Measurements from ENCODE around the gene GANAB.
"Not testable (repeated sequence)": the region's sequence is repeated elsewhere in the genome, so short reads cannot be mapped to it uniquely, and the experiment has no call there.

The GANAB gene

DNA sequence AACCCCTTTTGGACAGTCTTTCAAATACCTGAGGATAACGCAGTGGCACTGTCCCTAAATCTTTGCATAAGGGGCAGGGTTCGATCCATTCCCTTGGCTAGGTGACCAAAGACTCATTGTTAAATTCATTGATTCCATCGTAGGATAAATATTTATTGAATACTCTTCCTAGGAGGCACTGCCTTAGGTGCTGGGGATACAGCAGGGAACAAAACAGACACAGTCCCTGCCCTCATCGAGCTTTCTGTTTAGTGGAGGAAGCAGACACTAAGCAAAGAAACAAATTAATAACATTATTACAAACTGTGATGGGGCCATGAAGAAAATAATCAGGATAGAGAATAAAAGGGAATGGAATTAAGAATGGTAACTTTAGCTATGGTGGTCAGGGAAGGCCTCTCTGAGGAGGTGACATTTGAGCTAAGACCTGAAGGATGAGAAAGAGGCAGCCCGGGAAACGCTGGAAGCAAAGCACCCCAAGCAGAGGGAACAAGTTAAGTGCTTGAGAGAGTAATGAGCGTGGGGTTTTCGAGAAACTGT is 25.3 kb downstream of the GANAB start:
- no peak for DNase-seq (ENCODE audit: extremely low spot score)
- TF ChIP-seq SP1 (IDR thresholded peaks at IDR 0.05), result no peak
- TF ChIP-seq FOXA1 (IDR thresholded peaks at IDR 0.05), result no peak
- no peak for TF ChIP-seq SUZ12 (IDR thresholded peaks at IDR 0.05)
- no peak for TF ChIP-seq FOXM1 (IDR thresholded peaks at IDR 0.05; ENCODE audit: borderline replicate concordance)
- TF ChIP-seq LEF1 (IDR thresholded peaks at IDR 0.05; ENCODE audit: borderline replicate concordance), result no peak
- TF ChIP-seq ELF4 (IDR thresholded peaks at IDR 0.05), result no peak
- no peak for TF ChIP-seq NFRKB (IDR thresholded peaks at IDR 0.05)
- TF ChIP-seq HDGF (IDR thresholded peaks at IDR 0.05; ENCODE audit: borderline replicate concordance), result no peak
- no peak for TF ChIP-seq BHLHE40 (IDR thresholded peaks at IDR 0.05; ENCODE audit: borderline replicate concordance)
- no peak for TF ChIP-seq TARDBP (IDR thresholded peaks at IDR 0.05)
- no peak for TF ChIP-seq ARNT (IDR thresholded peaks at IDR 0.05)
- TF ChIP-seq CTBP1 (IDR thresholded peaks at IDR 0.05; ENCODE audit: borderline replicate concordance), result no peak
- TF ChIP-seq, protein P1, sequence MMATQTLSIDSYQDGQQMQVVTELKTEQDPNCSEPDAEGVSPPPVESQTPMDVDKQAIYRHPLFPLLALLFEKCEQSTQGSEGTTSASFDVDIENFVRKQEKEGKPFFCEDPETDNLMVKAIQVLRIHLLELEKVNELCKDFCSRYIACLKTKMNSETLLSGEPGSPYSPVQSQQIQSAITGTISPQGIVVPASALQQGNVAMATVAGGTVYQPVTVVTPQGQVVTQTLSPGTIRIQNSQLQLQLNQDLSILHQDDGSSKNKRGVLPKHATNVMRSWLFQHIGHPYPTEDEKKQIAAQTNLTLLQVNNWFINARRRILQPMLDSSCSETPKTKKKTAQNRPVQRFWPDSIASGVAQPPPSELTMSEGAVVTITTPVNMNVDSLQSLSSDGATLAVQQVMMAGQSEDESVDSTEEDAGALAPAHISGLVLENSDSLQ (IDR thresholded peaks at IDR 0.05), result no peak
- no peak for TF ChIP-seq FOXK2 (IDR thresholded peaks at IDR 0.05)
- no peak for TF ChIP-seq ZNF384 (IDR thresholded peaks at IDR 0.05)
- no peak for TF ChIP-seq L3MBTL2 (conservative IDR thresholded peaks at IDR 0.05)
- ChIA-PET CTCF (interaction anchor here (1.2 kb wide), 1 partner anchor 9 kb away, joined by 7 read pairs; no protein-coding TSS in a partner anchor), POLR2A (interaction anchor here (0.6 to 4.6 kb wide), 17 partner anchors 9 to 220 kb away, joined by 3 to 61 read pairs (median 5); partner anchors contain the start of genes C11orf98, CSKMT, EEF1G and GANAB)

DNA sequence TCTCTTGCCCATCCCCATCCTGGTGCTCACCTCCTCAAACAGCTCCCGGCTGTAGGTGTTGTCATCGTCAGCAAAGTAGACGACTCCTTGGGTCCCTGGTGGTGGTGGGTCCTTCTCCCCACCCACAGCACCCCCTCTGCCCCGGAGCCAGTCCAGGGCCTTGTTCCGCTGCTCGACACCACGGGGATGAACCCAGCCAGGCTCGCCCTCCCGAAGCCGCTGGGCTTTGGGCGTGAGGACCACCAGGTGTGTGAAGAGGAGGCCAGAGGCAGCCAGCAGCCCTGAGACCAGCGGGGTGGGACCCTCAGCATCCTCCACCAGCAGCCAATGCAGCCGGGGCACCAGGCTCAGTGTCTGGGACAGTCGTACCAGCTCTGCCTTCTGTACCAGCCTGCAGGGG is 29.5 kb downstream of the GANAB start:
- not testable (repeated sequence) for DNase-seq (ENCODE audit: extremely low spot score)
- ChIA-PET CTCF (interaction anchor here (0.6 kb wide), 1 partner anchor 15 kb away, joined by 4 read pairs; the partner anchor contains the start of gene MTA2), POLR2A (interaction anchor here (3.6 kb wide), 1 partner anchor 25 kb away, joined by 19 read pairs; the partner anchor contains the start of gene TUT1)

DNA sequence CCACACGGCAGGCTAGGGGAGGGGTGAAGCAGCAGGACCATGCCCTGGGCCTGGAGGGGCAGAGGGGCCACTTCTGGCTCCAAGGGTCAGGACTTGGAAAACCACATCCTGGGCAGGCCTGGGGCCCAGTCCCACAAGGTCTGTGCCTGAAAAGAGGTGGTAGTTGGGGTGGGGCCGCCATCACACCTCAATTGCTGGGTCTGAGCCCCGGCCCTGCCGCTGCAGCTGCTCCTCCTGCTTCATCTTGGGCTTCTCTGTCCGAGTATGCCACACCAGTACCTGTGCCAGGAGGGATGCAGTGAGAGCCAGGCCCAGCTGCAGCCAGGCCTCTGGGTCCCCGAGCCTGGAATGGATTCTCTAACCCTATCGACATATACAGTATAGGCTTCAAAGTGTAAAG is 30.9 kb downstream of the GANAB start:
- TF ChIP-seq NFRKB (IDR thresholded peaks at IDR 0.05), result no peak
- no peak for TF ChIP-seq TARDBP (IDR thresholded peaks at IDR 0.05)
- no peak for TF ChIP-seq SUZ12 (IDR thresholded peaks at IDR 0.05)
- no peak for TF ChIP-seq ARNT (IDR thresholded peaks at IDR 0.05)
- no peak for TF ChIP-seq SP1 (IDR thresholded peaks at IDR 0.05)
- DNase-seq (ENCODE audit: extremely low spot score), result no peak
- ChIA-PET POLR2A (interaction anchor here (1.0 to 2.1 kb wide), 3 partner anchors 24 to 56 kb away, joined by 4 to 6 read pairs (median 5); partner anchors contain the start of genes INTS5, LBHD1, TUT1 and UQCC3), CTCF (no interaction called here)

DNA sequence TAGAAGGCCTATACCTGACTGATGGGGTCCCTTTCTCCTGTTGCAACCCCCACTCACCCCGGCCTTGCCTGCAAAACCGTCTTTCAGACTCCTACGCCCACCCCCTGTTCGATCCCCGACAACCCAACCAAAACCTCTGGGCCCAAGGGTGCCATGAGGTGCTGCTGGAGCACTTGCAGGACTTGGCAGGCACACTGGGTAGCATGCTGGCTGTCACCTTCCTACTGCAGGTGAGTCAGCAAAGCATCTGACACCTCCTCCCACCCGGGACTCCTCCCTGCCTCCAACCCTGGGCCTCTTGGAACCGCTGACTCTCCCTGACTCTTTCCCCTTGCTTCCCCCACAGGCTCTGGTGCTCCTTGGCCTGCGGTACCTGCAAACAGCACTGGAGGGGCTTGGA is 32.1 kb downstream of the GANAB start:
- ChIA-PET POLR2A (interaction anchor here (2.1 kb wide), 1 partner anchor 23 kb away, joined by 6 read pairs; the partner anchor contains the start of gene TUT1), CTCF (no interaction called here)
- no peak for DNase-seq (ENCODE audit: extremely low spot score)
- TF ChIP-seq, protein P1 (IDR thresholded peaks at IDR 0.05), result no peak
- no peak for TF ChIP-seq HDGF (IDR thresholded peaks at IDR 0.05; ENCODE audit: borderline replicate concordance)
- no peak for TF ChIP-seq ARNT (IDR thresholded peaks at IDR 0.05)
- TF ChIP-seq FOXK2 (IDR thresholded peaks at IDR 0.05), result no peak
- no peak for TF ChIP-seq BHLHE40 (IDR thresholded peaks at IDR 0.05; ENCODE audit: borderline replicate concordance)

DNA sequence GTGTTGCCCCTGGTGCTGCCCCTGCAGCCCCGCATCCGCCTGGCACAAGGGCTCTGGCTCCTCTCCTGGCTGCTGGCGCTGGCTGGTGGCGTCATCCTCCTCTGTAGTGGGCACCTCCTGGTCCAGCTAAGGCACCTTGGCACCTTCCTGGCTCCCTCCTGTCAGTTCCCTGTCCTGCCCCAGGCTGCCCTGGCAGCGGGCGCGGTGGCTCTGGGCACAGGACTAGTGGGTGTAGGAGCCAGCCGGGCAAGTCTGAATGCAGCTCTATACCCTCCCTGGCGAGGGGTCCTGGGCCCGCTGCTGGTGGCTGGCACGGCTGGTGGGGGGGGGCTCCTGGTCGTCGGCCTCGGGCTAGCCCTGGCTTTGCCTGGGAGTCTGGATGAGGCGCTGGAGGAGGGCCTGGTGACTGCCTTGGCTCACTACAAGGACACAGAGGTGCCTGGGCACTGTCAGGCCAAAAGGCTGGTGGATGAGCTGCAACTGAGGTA is 33.1 kb downstream of the GANAB start:
- CTCF ChIA-PET, result interaction anchor here (0.8 kb wide), 1 partner anchor 9 kb away, joined by 3 read pairs; no protein-coding TSS in a partner anchor
- DNase-seq (ENCODE audit: extremely low spot score), result no peak
- POLR2A ChIA-PET, result interaction anchor here (1.0 to 3.0 kb wide), 3 partner anchors 9 to 21 kb away, joined by 4 to 21 read pairs (median 4); partner anchors contain the start of genes B3GAT3, MTA2 and TUT1
- TF ChIP-seq LEF1 (IDR thresholded peaks at IDR 0.05; ENCODE audit: borderline replicate concordance), result no peak
- no peak for TF ChIP-seq SUZ12 (IDR thresholded peaks at IDR 0.05)
- no peak for TF ChIP-seq L3MBTL2 (conservative IDR thresholded peaks at IDR 0.05)
- TF ChIP-seq FOXM1 (IDR thresholded peaks at IDR 0.05; ENCODE audit: borderline replicate concordance), result no peak
- TF ChIP-seq FOXA1 (IDR thresholded peaks at IDR 0.05), result no peak
- TF ChIP-seq NFRKB (IDR thresholded peaks at IDR 0.05), result no peak
- no peak for TF ChIP-seq ELF4 (IDR thresholded peaks at IDR 0.05)
- TF ChIP-seq BHLHE40 (IDR thresholded peaks at IDR 0.05; ENCODE audit: borderline replicate concordance), result no peak
- no peak for TF ChIP-seq HDGF (IDR thresholded peaks at IDR 0.05; ENCODE audit: borderline replicate concordance)
- TF ChIP-seq SP1 (IDR thresholded peaks at IDR 0.05), result no peak

DNA sequence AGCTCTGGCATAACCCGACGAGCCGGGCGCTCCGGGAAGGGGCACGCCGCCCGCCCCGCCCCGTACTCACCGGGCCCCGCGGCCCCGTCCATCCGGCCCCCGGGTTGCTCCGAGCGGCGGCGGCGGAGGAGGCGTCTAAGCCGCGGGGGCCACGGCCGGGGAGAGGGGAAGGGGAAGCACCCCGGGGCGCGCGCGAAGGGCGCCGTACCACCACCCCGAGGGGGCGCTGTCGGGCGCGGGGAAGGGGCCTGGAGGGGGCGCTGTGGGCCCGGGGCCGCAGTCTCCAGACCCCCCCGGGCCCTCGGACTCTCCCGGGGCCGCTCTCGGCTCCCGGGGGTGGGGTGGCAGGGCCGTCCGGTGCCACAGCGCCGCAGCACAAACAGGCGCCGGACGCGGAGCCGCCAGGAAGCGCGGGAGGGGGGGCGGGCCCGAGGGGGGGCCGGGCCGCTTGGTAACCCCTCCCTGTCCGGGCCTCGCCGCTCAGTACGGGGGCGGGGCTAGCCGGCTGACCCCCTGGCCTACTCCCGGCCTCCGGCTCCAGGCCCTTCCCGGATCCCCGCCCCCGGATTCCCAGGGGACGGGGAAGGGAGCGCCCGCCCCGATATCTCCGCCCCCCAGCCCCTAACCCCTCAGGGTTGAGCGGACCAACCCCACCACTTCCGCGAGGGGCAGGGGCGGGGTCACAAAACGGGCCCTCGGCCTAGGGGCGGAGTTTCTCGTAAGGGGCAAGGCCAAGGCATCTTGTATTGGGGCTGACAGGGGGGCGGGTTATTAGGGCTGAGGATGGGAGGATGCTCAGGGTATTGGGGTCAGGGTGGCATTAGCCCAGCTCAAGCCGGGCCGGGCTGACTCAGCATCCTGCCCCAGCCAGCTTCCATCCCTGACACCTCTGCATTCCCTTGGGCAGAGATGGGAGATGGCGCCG is 33.8 kb downstream of the GANAB start, which contains the start of the genes EML3 and ROM1:
TSS of gene EML3 (minus strand) at position 410 of the 925 bp plus-strand sequence. CDS start at position 92, 318 bp downstream.
TSS of gene ROM1 (plus strand) at position 892 of the 925 bp plus-strand sequence. CDS start at position 917, 25 bp downstream.
- peak; percentile 76 for DNase-seq (ENCODE audit: extremely low spot score)
- CTCF ChIA-PET, result interaction anchor here (0.7 to 1.8 kb wide), 9 partner anchors 8 to 249 kb away, joined by 3 to 16 read pairs (median 5); partner anchors contain the start of genes MTA2 and TUT1
- no peak for TF ChIP-seq FOXA1 (IDR thresholded peaks at IDR 0.05)
- TF ChIP-seq LEF1 (IDR thresholded peaks at IDR 0.05; ENCODE audit: borderline replicate concordance), result 0 out of 2 replicates have a peak, but pooled peaks have one; percentile 48
- TF ChIP-seq FOXM1 (IDR thresholded peaks at IDR 0.05; ENCODE audit: borderline replicate concordance), result peak; percentile 84; the same call in 1 of the 2 replicates
- POLR2A ChIA-PET, result interaction anchor here (0.6 to 3.0 kb wide), 16 partner anchors 9 to 229 kb away, joined by 3 to 21 read pairs (median 4); partner anchors contain the start of genes B3GAT3, C11orf98, CSKMT and GANAB

Data from HEK293T (cell line).